ENCODE measurements around the gene DCC.

- TF ChIP-seq, protein P1, sequence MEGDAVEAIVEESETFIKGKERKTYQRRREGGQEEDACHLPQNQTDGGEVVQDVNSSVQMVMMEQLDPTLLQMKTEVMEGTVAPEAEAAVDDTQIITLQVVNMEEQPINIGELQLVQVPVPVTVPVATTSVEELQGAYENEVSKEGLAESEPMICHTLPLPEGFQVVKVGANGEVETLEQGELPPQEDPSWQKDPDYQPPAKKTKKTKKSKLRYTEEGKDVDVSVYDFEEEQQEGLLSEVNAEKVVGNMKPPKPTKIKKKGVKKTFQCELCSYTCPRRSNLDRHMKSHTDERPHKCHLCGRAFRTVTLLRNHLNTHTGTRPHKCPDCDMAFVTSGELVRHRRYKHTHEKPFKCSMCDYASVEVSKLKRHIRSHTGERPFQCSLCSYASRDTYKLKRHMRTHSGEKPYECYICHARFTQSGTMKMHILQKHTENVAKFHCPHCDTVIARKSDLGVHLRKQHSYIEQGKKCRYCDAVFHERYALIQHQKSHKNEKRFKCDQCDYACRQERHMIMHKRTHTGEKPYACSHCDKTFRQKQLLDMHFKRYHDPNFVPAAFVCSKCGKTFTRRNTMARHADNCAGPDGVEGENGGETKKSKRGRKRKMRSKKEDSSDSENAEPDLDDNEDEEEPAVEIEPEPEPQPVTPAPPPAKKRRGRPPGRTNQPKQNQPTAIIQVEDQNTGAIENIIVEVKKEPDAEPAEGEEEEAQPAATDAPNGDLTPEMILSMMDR (optimal IDR thresholded peaks at IDR 0.05 in 1 of 3, IDR thresholded peaks at IDR 0.05 in 1 of 3, conservative IDR thresholded peaks at IDR 0.05 in 1 of 3; ENCODE audit: extremely low read depth in 1 of 3, insufficient read depth in 2 of 3, low read length in 3 of 3) = no peak
- no peak for TF ChIP-seq EZH2 (IDR thresholded peaks at IDR 0.05; ENCODE audit: low read length)
Observed at GRCh38 chr18:52861558-52861957, 521.6 kb downstream of the DCC start.

Measured in keratinocyte (primary cell).